A673 (cell line): ENCODE measurements around the gene ARSG. TPM values are rescaled to one million over a fixed set of nuclear protein-coding genes. Genes with fewer than 3 reads are reported as not detected.

Source experiments
- BruUV-seq: library from RNA; stranded (reverse); fragments of 400-500 nt; replicated peaks from 2 replicates; lab custom pipeline; 2021; lab: Mats Ljungman, UMichigan
- CTCF ChIA-PET: fragments of 300-600 bp; sonication (Branson Sonifier 250); formaldehyde crosslinking; loops from one replicate; lab custom pipeline; 2022; ENCODE audit warnings: antibody characterized with exemption; lab: Charles Lee
- POLR2A ChIA-PET: fragments of 300-600 bp; sonication (Branson Sonifier 250); formaldehyde crosslinking; loops from one replicate; lab custom pipeline; 2022; ENCODE audit warnings: antibody characterized with exemption; ENCODE audit not compliant: low non-redundant PET; lab: Charles Lee
- DNase-seq: peaks from one replicate; pipeline ENCODE4 v3.0.0-alpha.2; 2015; ENCODE audit warnings: low spot score
- H3K27ac ChIP-seq: fragments of 200-600 bp; sonication (generic); 2 replicates; pipeline ENCODE4 v1.5.1; 2016; ENCODE audit warnings: mixed run types, low read depth, mild to moderate bottlenecking, mixed read lengths, antibody characterized with exemption, low read length; ENCODE audit not compliant: poor library complexity, severe bottlenecking
- H3K27me3 ChIP-seq: fragments of 200-600 bp; sonication (generic); replicated peaks from 2 replicates; pipeline ENCODE4 v1.6.1; 2017; ENCODE audit warnings: mixed run types, low read depth, mild to moderate bottlenecking, mixed read lengths, antibody characterized with exemption, low read length; ENCODE audit not compliant: insufficient read depth, poor library complexity
- H3K36me3 ChIP-seq: fragments of 200-600 bp; sonication (generic); 2 replicates; pipeline ENCODE4 v1.6.1; 2016; ENCODE audit warnings: mixed run types, mild to moderate bottlenecking, mixed read lengths, antibody characterized with exemption, low read length; ENCODE audit not compliant: insufficient read depth, poor library complexity, severe bottlenecking
- H3K4me1 ChIP-seq: fragments of 200-600 bp; sonication (generic); 2 replicates; pipeline ENCODE4 v1.6.1; 2017; ENCODE audit warnings: mixed run types, mild to moderate bottlenecking, mixed read lengths, antibody characterized with exemption, low read length; ENCODE audit not compliant: insufficient read depth, poor library complexity, severe bottlenecking
- H3K4me3 ChIP-seq: fragments of 200-600 bp; sonication (generic); 2 replicates; pipeline ENCODE4 v1.5.1; 2016; ENCODE audit warnings: low read depth, mixed run types, mild to moderate bottlenecking, mixed read lengths, low read length; ENCODE audit not compliant: poor library complexity, severe bottlenecking
- H3K9me3 ChIP-seq: fragments of 200-600 bp; sonication (generic); 2 replicates; pipeline ENCODE4 v1.6.1; 2016; ENCODE audit warnings: mixed run types, low read depth, mild to moderate bottlenecking, mixed read lengths, antibody characterized with exemption, low read length; ENCODE audit not compliant: poor library complexity, severe bottlenecking
- EZH2 ChIP-seq: fragments of 200-600 bp; sonication (generic); IDR thresholded peaks from 2 replicates; pipeline ENCODE4 v1.6.1; 2017; ENCODE audit warnings: borderline replicate concordance, low read depth, mild to moderate bottlenecking, mixed read lengths, antibody characterized with exemption, low read length; ENCODE audit not compliant: poor library complexity, severe bottlenecking
- intact Hi-C: fragments of 100-400 bp; cut with micrococcal nuclease; formaldehyde crosslinking; loops from one replicate; pipeline ENCODE4 v1.10.0; 2022; ENCODE audit not compliant: unreplicated experiment
- total RNA-seq: library from RNA; stranded (reverse); gene quantifications from 2 replicates; pipeline ENCODE4 v1.2.3, GENCODE V29; 2021
- TF ChIP-seq, protein P1 (sequence below): fragments of 300-800, 200-600 bp; sonication (generic); conservative IDR thresholded peaks from 2 replicates; pipeline ENCODE4 v1.5.1; 2017; ENCODE audit warnings: low read depth, mild to moderate bottlenecking, antibody characterized with exemption, low read length, moderate library complexity, mixed read lengths

Gene ARSG
- total RNA-seq, 1 experiment from 2014 or later, result 1.0 TPM

DNA sequence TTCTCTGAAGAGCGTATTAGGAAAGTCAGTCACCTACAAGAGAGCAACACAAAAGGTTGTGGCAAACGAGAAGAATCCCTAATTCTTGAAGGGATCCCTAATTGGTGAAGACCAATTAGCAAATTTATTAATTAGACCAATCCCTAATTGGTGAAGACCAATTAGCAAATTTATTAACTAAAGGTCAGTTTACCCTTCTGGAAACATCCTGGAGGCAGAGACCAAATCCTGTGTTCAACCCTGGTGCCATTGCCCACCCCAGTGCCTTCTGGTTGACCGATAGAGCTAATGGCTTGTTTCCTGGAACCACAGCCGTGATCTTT is 91.8 kb downstream of the ARSG start:
- H3K9me3 ChIP-seq, result no peaks in the 10 kb centered on the region
- no peak overlapping the region for H3K4me3 ChIP-seq
- DNase-seq, result no peak
- CTCF ChIA-PET, result no interaction called here
- H3K4me1 ChIP-seq, result no peaks in the 10 kb centered on the region
- intact Hi-C loops, result no loop called here
- H3K36me3 ChIP-seq, result no peaks in the 10 kb centered on the region
- H3K27ac ChIP-seq, result no peak overlapping the region
- no TSS peak for BruUV-seq
- POLR2A ChIA-PET, result no interaction called here
- TF ChIP-seq, protein P1, sequence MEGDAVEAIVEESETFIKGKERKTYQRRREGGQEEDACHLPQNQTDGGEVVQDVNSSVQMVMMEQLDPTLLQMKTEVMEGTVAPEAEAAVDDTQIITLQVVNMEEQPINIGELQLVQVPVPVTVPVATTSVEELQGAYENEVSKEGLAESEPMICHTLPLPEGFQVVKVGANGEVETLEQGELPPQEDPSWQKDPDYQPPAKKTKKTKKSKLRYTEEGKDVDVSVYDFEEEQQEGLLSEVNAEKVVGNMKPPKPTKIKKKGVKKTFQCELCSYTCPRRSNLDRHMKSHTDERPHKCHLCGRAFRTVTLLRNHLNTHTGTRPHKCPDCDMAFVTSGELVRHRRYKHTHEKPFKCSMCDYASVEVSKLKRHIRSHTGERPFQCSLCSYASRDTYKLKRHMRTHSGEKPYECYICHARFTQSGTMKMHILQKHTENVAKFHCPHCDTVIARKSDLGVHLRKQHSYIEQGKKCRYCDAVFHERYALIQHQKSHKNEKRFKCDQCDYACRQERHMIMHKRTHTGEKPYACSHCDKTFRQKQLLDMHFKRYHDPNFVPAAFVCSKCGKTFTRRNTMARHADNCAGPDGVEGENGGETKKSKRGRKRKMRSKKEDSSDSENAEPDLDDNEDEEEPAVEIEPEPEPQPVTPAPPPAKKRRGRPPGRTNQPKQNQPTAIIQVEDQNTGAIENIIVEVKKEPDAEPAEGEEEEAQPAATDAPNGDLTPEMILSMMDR, result no peak
- TF ChIP-seq EZH2, result no peak
- H3K27me3 ChIP-seq, result no peaks in the 10 kb centered on the region

DNA sequence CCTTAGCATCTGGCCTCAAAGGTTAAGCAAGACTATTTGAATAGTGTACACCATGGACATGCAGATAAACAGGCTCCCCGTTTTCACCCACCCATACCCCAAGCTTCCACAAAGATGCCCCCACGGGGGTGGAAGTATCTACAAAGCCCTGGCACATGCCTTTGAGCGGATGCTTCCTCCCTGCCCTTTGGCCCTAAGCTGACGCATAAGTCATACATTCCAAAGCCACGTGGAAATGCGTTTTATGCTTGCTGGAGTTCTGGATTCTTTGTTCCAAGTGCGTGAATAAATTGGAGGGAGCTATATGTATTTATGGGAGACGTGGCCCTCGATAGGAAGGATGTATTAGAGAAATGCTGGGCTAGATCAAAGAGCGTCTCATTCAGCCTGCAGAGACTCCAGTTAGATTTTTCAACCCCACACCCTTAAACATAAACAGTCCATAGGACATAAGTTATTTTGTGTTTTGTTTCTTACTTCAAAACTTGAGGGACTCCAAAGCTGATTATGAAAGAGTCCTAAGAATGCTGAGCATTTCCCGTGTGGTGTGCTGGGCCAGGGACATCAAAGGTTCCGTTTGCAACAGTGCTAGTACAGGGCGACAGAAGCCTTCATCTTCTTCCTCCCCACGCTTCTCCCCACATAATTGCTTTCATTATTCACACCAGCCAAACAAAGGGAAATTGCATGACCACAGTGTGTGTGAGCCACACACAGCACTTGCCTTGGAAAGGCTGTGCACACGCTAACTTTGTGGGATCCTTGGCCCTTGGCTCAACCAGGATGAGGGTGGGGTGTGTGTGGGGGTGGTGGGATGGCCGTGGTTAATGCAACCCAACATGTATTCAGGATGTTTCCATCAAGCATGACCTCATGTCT is 92.4 kb downstream of the ARSG start:
- no peak overlapping the region for H3K27ac ChIP-seq
- H3K4me3 ChIP-seq, result no peak overlapping the region
- intact Hi-C loops, result no loop called here
- no peaks in the 10 kb centered on the region for H3K27me3 ChIP-seq
- ChIA-PET CTCF (no interaction called here), POLR2A (no interaction called here)
- no peaks in the 10 kb centered on the region for H3K9me3 ChIP-seq
- H3K4me1 ChIP-seq, result no peaks in the 10 kb centered on the region
- no peak for TF ChIP-seq EZH2
- TF ChIP-seq, protein P1, result no peak
- BruUV-seq, result no TSS peak
- no peaks in the 10 kb centered on the region for H3K36me3 ChIP-seq
- DNase-seq, result no peak

DNA sequence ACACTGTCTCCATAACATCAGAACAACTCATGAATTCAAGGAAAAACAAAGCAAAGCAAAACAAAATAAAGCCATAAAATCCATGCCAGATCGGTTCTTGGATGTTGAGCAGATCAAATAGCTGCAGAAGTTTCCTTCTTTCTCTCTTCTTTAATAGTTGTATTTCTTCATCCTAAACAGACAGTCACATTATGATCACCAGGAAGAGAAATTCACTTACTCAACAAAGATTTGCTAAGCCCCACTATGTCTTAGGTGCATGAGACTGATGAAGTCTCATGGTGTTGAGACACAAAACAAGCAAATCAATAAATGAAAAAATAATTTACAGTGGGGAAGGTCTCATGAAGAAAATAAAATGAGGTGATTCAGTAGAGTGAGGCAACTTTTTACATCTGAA is 93.2 kb downstream of the ARSG start:
- POLR2A ChIA-PET, result no interaction called here
- no peak for DNase-seq
- no TSS peak for BruUV-seq
- CTCF ChIA-PET, result no interaction called here
- no peak for TF ChIP-seq EZH2
- TF ChIP-seq, protein P1, result no peak
- H3K9me3 ChIP-seq, result no peaks in the 10 kb centered on the region
- H3K27ac ChIP-seq, result no peak overlapping the region
- H3K4me3 ChIP-seq, result no peak overlapping the region
- H3K36me3 ChIP-seq, result no peaks in the 10 kb centered on the region
- H3K4me1 ChIP-seq, result no peaks in the 10 kb centered on the region
- intact Hi-C loops, result no loop called here
- no peaks in the 10 kb centered on the region for H3K27me3 ChIP-seq
